HFF-Myc (cell line): ENCODE data around the gene ASXL1.

ENCODE experiments used
- DNase-seq: peaks from one replicate; pipeline ENCODE4 v3.0.0-alpha.2; 2011; ENCODE audit warnings: low read depth; ENCODE audit errors: extremely low read depth
- H3K4me3 ChIP-seq: replicated peaks from 2 replicates; pipeline ENCODE4 v1.5.1; 2011; ENCODE audit warnings: low read depth, mild to moderate bottlenecking, control low read depth, low read length
- CTCF ChIP-seq: IDR thresholded peaks from 2 replicates; pipeline ENCODE4 v1.5.1; 2012; ENCODE audit warnings: mild to moderate bottlenecking, low read depth, low read length, control low read depth; ENCODE audit errors: missing control alignments

ASXL1 gene

GRCh38 chr20:32474009-32474716, 116.0 kb downstream of the ASXL1 start:
- no peak for TF ChIP-seq CTCF
- no peak for DNase-seq
- H3K4me3 ChIP-seq, result peak overlapping the region; percentile 51

- no peak for TF ChIP-seq CTCF
- peak overlapping the region; percentile 51 for H3K4me3 ChIP-seq
- DNase-seq, result no peak
Observed at GRCh38 chr20:32474717-32474966, 116.5 kb downstream of the ASXL1 start.

DNA sequence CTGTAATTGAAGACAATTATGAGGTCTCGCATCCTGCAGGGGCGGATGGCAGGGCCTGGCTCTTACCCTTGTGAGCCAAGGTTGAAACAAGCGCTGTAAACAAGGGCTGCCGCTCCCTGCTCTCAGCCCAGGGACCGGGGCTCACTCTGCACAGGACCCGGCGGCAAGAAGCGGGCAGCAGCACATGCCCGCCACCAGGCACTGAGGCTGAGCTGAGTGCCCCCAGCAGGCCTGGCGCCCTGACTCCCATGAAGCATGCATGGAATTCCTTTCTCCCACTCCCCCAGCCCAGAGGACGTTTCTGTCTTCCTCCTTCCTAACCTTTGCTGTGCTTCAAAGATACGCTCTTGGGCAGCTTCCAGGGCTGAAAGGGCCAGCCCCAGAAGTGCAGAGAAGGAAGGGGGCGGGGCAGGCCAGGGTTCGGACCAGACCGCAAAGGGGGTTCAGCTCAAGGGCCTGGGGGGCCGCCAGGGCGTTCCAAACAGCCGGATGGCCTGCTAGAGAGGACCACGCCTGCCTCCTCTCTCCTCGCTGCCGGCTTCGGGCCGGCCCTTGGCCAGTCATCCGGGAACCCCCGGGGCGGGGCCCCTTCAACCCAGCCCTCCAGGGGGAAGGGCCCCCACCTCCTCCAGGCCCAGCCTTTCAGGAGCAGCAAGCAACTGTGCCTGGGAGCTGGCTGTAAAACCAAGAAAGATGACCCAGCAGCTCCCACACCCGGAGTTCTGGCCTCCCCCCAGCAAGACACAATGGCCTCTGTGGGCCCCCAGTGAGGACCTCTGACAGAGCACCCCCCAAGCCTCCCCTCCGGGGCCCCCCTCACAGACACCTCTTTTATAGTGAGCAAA, 117.1 kb downstream of the ASXL1 start:
- DNase-seq, result peak; percentile 76
- no peak for TF ChIP-seq CTCF
- H3K4me3 ChIP-seq, result peak overlapping the region; percentile 51

GRCh38 chr20:32476684-32477593, 118.8 kb downstream of the ASXL1 start:
- TF ChIP-seq CTCF, result no peak
- no peak overlapping the region; the same call in 1 of the 2 replicates for H3K4me3 ChIP-seq
- no peak for DNase-seq

DNA sequence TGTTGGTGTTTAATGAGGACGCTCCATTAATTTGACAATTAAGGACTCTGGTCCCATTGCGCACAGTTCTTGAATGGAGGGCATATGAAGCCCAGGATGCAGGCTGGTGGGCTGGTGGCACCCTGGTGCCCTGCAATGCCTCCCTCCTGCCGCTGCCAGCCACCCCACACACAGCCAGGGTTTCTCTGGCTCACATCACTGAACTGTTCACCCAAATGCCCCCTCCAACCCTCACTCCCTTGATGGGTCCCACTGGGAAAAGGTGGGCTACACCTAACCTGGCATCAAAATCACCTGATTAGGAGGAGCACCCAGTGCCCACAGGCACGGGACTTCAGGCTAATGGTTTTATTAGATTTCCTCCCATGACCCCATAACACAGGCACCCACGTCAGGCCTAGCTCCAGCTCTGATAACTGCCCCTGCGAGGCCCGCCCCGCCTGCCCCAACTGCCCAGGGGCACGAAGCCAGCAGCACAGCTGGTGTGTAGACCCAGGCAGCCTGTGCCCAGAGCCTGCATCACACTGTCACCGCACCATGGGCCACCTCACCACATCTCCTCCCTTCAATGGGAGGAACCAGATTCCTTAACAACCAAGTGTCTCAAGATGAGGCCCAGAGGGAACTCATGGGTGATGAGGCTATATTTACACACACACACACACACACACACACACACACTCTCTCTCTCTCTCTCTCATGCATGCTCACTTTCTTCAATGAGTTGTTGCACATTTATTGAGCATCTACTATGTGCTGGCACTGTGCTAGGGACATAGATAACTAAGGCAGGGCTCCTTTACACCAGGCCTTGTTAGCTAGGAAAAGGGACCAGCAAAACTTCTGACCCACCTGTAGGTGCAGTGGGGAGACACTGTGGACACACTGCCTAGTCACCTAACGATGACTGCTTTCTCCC, 119.7 kb downstream of the ASXL1 start:
- H3K4me3 ChIP-seq, result no peak overlapping the region
- TF ChIP-seq CTCF, result no peak
- DNase-seq, result no peak

GRCh38 chr20:32478576-32478975, 120.4 kb downstream of the ASXL1 start:
- no peak for DNase-seq
- TF ChIP-seq CTCF, result no peak
- no peak overlapping the region for H3K4me3 ChIP-seq
